HG03457 (cell line): ENCODE measurements around the gene ERC2.
"Not testable (repeated sequence)": the region's sequence is repeated elsewhere in the genome, so short reads cannot be mapped to it uniquely, and the experiment has no call there.

Source experiments
- ATAC-seq: cut with Tn5 transposase; IDR thresholded peaks from one replicate; pipeline ENCODE4 v1.9.1; 2021; ENCODE audit warnings: moderate number of reproducible peaks; ENCODE audit not compliant: unreplicated experiment

The ERC2 gene

GRCh38 chr3:55860049-55860721, 608.1 kb downstream of the ERC2 start:
- ATAC-seq: no peak

DNA sequence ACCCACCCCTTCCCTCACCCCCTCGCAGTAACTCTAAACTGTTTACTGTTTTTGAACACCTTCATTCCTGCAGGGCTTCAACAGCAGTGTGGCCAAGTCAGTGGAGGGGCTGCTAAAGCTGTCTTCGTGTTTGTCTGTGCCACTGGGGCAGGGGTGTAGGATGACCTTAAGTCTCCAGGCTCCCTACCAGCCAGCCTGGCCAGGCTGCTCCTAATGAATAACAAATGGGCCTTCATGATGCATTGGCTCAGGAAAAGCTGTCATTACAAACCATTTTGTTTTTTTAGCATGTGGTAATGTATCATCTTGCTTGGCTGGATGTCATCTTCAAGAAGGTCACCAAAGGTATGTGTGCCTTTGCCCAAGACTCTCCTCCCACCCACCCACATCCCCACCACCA, 609.0 kb downstream of the ERC2 start:
- no peak for ATAC-seq

DNA sequence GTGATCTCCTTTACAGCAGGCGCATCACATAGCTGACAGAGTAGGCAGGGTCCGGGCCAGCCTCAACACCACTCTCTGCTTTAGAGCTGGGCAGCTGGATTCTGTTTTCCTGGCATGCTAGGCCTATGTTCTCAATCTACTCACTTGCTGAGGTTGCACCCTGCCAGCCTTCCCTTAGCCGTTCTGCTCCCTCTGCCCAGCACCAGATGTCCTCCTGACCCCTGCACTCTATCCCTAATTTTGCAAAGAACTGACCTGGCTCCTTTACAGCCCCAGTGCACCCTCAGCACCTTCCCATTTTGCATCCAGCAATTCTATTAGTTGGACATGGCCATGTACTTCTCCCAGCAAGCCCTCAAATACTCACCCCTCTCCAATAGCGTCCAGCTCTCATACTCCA, 609.5 kb downstream of the ERC2 start:
- ATAC-seq: no peak

- ATAC-seq: no peak
Observed at GRCh38 chr3:55858302-55858701, 610.0 kb downstream of the ERC2 start.

DNA sequence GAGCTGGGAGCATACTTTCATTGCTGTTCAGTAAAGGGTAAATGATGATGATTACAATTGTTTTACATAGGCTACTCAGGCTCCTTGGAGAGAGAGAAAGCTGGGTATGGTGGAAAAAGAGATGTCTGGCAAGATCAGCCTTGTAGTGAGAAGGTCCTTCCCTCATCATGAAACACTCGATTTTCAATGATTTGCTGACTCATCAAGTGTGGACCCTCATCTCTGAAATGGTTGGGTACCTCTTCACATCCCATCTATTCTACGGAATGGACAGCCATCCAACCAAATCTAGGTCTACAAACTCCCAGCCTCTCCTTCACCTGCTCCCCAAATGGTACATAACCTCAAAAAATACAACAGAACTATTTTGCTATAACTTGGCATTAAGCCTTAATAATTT, 610.6 kb downstream of the ERC2 start:
- ATAC-seq: no peak

DNA sequence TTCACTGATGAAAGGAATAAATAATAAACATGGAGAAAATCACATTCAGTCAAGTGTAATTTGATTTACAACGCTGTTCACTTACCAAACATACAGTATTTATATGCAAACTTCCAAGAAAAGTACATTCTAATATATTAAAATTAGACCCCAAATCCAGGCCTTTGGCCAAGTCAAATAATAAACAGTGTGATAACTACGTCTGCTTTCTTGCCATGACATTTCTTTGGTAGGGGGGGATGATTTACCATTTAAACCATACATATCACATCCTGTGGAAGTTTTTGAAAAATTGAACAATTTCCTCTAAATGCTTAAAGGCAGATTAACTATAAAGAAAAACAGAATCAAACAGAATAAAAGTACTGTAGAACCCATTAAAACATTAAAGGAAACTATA, 613.0 kb downstream of the ERC2 start:
- ATAC-seq: no peak

GRCh38 chr3:55854494-55854893, 613.8 kb downstream of the ERC2 start:
- no peak for ATAC-seq

DNA sequence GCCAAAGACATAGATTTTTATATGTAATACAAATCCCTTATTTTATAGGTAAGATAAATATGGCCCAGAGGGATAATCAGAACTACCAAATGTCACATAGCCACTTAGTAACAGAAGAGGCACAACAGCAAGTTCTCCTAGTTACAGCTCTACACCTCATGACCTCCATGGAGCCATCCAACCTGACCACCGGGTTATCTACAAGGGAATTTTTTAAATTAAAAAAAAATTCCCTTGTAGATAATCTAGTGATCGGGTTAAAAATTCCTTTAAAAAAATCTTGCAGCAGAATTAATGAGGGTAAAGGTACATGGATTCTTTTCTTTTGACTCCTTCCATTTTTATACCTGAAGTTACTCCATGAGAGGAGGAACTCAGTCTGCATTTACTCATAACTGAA, 615.9 kb downstream of the ERC2 start:
- ATAC-seq: no peak

DNA sequence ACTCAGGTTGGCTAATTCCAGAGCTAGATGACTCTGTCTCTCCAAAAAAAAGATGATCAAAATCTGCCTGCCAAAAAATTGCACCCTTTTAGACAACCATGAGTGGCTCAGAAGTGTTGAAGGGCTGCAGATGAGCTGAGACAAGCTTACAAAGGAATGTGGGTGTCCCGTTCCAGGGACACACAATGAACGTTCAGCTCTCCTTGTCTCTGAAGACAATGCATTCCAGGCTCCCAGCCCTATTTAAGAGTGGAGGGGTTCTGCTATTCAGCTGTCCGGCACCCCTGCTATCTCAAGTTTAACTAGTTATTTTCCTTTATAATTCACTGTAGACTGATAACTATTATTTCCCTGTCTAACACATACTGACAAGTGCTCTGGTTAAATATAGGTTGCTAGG, 626.1 kb downstream of the ERC2 start:
- no peak for ATAC-seq

GRCh38 chr3:55831876-55832275, 636.4 kb downstream of the ERC2 start:
- ATAC-seq: not testable (repeated sequence)

DNA sequence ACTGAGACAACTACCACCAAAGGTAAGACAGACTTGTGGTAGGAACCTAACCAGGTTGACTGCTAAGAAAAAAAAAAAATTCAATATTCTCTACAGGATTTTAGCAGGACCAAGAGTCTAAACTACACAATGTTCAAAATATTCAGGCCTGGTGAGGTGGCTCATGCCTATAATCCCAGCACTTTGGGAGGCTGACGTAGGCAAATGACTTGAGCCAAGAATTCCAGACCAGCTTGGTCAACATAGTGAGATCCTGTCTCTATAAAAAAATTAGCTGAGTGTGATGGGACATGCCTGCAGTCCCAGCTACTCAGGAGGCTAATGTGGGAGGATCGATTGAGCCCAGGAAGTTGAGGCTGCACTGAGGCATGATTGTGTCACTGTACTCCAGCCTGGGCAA, 639.6 kb downstream of the ERC2 start:
- ATAC-seq: no peak

DNA sequence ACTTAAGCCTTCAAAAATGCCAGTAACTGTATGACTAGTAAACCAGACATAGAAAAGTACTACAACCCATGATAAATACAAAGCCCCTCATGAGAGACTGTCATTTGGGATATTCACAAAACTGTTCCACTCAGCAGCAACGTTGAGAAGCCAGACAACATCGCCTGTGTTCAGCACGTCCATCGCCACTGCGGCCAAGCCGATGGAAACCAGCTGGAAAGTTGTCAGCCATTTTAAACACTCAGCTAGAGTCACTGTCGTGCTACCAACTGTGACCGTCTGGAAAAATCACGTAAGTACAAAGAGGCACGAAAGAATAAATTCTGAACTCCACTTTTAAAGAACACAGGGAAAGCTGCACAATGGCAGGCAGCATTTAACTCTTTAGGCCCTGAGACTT, 640.5 kb downstream of the ERC2 start:
- no peak for ATAC-seq

- ATAC-seq: no peak
Observed at GRCh38 chr3:55826731-55827496, 641.4 kb downstream of the ERC2 start.

GRCh38 chr3:55826097-55826496, 642.2 kb downstream of the ERC2 start:
- no peak for ATAC-seq

- no peak for ATAC-seq
Observed at GRCh38 chr3:55824406-55824805, 643.9 kb downstream of the ERC2 start.

DNA sequence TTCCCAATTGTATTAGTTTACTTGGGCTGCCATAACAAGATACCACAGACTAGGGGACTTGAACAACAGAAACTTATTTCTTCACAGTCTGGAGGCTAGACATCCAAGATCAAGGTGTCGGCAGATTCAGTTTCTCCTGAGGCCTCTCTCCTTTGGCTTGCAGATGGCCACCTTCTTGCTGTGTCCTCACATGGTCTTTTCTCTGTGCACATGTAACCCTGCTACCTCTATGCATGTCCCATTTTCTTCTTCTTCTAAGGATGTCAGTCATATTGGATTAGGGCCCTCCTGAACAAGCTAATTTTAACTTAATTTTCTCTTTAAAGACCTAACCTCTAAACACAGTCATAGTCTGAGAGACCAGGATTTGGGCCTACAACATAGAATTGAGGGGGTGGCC, 644.4 kb downstream of the ERC2 start:
- no peak for ATAC-seq

- ATAC-seq: no peak
Observed at GRCh38 chr3:55823001-55823400, 645.3 kb downstream of the ERC2 start.

DNA sequence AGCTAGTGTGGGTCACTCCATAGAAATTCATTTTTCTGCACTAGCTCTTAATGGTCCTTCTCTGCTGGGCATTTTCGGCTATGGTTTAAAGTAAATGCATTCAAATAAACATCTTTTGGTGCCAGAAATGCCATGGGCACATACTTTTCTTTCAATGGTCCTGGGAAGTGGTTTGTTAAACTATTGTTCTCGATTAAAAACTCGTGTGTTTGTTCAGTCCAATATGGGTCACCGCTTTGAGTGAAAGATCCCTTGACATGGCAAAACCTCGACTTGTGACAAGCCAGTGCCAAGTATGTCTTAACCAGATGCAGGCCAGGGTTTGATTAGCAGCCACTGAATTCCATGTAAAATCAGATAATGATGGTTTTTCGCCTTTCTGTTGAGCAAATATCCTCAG, 649.3 kb downstream of the ERC2 start:
- ATAC-seq: no peak

DNA sequence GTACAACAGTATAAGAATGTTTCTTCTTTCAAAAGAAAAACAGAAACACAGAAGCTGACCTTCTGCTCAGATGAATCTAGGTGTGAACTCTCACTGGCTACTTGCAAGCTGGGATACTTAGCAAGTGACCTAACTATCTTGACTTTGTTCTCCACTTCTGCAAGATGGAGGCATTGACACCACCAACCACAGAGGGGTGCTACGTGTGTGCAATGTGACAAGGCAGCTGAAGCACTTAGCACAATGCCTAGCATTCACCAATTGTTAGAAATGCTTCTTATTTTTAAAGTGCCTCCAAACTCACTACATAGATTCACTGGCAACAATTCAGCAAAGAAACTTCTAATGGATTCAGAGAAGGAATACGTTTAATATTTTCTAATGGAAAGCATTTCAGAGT, 649.8 kb downstream of the ERC2 start:
- no peak for ATAC-seq

DNA sequence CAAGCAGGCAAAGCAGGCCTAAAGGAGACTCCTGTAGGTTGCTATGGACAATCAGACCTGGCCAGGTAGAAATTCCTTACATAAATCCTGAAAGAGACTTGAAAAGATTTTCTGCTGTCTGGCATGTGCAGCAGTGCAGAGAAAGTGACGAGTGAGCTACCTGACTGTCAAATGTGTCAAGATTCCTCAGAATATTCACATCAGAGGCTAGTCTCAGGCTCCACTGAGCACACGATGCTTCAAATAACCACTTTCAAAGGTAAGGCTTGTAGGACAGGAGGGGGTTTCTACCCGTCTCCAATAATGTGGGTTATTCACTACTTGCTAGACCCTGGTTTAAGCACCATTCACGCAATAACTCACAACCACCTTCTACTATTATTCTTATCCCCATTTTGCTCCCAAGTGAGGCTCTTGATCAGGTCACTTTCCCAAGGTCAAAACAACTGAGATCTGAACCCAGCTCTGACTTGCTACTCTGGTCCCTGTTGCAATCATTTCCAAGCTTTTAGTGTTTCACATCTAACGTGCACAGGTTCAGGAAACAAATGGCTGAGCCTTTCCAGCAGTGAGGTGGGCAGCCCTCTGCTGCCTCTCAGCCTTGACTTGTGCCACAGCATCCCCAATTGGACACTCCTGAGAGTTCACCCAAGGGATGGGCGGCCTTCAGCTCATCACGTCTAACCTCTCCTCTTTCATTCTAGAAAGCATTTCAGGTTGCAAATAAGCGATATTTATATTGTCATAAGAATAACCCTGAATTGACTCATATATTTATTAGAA, 651.3 kb downstream of the ERC2 start:
- no peak for ATAC-seq

GRCh38 chr3:55815262-55815661, 653.0 kb downstream of the ERC2 start:
- ATAC-seq: no peak
